NT2/D1 (cell line): ENCODE results near the gene CRAT.

Experiments used
- DNase-seq: peaks from one replicate; pipeline ENCODE4 v3.0.0-alpha.2; 2011; ENCODE audit warnings: low read depth, low spot score
- H3K27me3 ChIP-seq: 2 replicates; pipeline ENCODE4 v1.6.0; 2011; ENCODE audit warnings: mild to moderate bottlenecking; ENCODE audit not compliant: insufficient read length, insufficient read depth
- H3K36me3 ChIP-seq: 2 replicates; pipeline ENCODE4 v1.6.1; 2011; ENCODE audit warnings: mild to moderate bottlenecking, low read length, mixed read lengths; ENCODE audit not compliant: insufficient read depth, insufficient read length
- H3K4me1 ChIP-seq: 2 replicates; pipeline ENCODE4 v1.5.1; 2011; ENCODE audit not compliant: insufficient read depth, insufficient read length
- H3K4me3 ChIP-seq: 2 replicates; pipeline ENCODE4 v1.5.1; 2011; ENCODE audit warnings: low read depth; ENCODE audit not compliant: insufficient read length
- H3K9ac ChIP-seq: 2 replicates; pipeline ENCODE4 v1.6.0; 2011; ENCODE audit warnings: low read depth; ENCODE audit not compliant: insufficient read length
- H3K9me3 ChIP-seq: 2 replicates; pipeline ENCODE4 v1.5.1; 2011; ENCODE audit warnings: mild to moderate bottlenecking, low read length; ENCODE audit not compliant: insufficient read depth
- SUZ12 ChIP-seq: IDR thresholded peaks from 2 replicates; pipeline ENCODE4 v1.6.1; 2011; ENCODE audit not compliant: insufficient read length, insufficient read depth; ENCODE audit errors: extremely low read depth
- YY1 ChIP-seq: IDR thresholded peaks from 2 replicates; pipeline ENCODE4 v1.6.1; 2011; ENCODE audit not compliant: insufficient read length, insufficient read depth
- ZNF274 ChIP-seq: IDR thresholded peaks from 2 replicates; pipeline ENCODE4 v1.6.1; 2011; ENCODE audit warnings: mild to moderate bottlenecking, low read depth, low read length

The CRAT gene

DNA sequence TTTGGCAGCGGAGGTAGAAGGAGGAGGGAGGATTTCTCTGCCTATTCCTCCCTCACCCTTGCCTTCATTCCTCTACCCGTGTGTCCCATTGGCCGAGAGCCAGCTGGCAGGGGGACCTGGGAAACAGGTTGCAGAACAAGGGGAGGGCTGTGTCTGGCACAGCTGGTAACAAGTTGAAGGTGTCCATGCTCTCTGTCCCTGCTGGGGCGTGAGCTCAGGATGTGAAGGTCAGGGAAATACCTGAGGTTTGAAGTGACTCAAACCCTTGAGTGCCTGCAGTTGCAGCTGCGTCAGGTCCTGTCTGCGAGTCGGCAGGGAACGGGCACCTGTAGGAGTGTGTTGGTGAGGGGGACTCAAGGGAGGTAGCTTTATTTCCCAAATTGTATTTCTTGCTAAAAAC is 58.0 kb downstream of the CRAT start:
- no peak overlapping the region for H3K9ac ChIP-seq
- TF ChIP-seq SUZ12 (no peak), ZNF274 (no peak), YY1 (no peak)

More for the DNA sequence above, 58.0 kb downstream of the CRAT start:
- Histone ChIP-seq H3K36me3 (peaks cover 44% of the 10 kb centered on the region), H3K4me3 (no peak overlapping the region), H3K9me3 (no peaks in the 10 kb centered on the region), H3K4me1 (no peaks in the 10 kb centered on the region), H3K27me3 (no peaks in the 10 kb centered on the region)
- no peak for DNase-seq
